Adrenal gland (tissue), 12 donors: ENCODE data around the gene SH3RF2. TPM values are rescaled to one million over a fixed set of nuclear protein-coding genes. Genes with fewer than 3 reads are reported as not detected.

ENCODE experiments used
- DNase-seq, 7 donors: peaks; one replicate each; pipeline ENCODE4 v3.0.0-alpha.2; 2019 to 2020
- H3K27ac ChIP-seq, 5 donors: fragments of 200-600 bp; sonication (generic) in 4 of 5; 1 replicate in 3 of 5; 2 replicates in 2 of 5; pipeline versions ENCODE4 v1.5.1 to v1.8.0; 2016 to 2020; ENCODE audit warnings: mild to moderate bottlenecking in 1 of 5
- H3K27me3 ChIP-seq: fragments of 200-600 bp; 2 replicates; pipeline ENCODE4 v1.8.0; 2021
- H3K36me3 ChIP-seq, 2 donors: fragments of 200-600 bp; replicated peaks in 1 of 2; 1 replicate in 1 of 2; 2 replicates in 1 of 2; pipeline versions ENCODE4 v1.5.1 to v1.8.0; 2018 to 2022
- H3K4me1 ChIP-seq, 2 donors: fragments of 200-600 bp; replicated peaks in 1 of 2; 1 replicate in 1 of 2; 2 replicates in 1 of 2; pipeline versions ENCODE4 v1.5.1 to v1.8.0; 2018 to 2021
- H3K4me3 ChIP-seq, 4 donors: fragments of 200-600 bp; sonication (generic) in 3 of 4; one replicate each; pipeline ENCODE4 v1.5.1; 2016 to 2018
- H3K9me3 ChIP-seq, 3 donors: fragments of 200-600 bp; sonication (generic) in 1 of 3; replicated peaks in 1 of 3; 1 replicate in 2 of 3; 2 replicates in 1 of 3; pipeline versions ENCODE4 v1.5.1 to v1.8.0; 2016 to 2021
- POLR2A ChIP-seq, 2 donors: fragments of 450-650 bp; IDR thresholded peaks; one replicate each; pipeline ENCODE4 v1.6.1; 2017; ENCODE audit warnings: antibody characterized with exemption in 2 of 2, mild to moderate bottlenecking in 2 of 2, moderate library complexity in 1 of 2
- WGBS, 4 donors: extraction: QIAGEN DNeasy Blood & Tissue Kit in 2 of 4; methylation state at CpG; one replicate each; pipeline versions ENCODE4 v1.1.5 to v1.1.7; 2013 to 2017; 5-methylcytosine and 5-hydroxymethylcytosine counted together
- intact Hi-C, 2 donors: fragments of 100-400 bp; cut with DNase I; formaldehyde crosslinking; loops; one replicate each; pipeline versions ENCODE4 v1.14.1 to v1.15.0; 2022 to 2023
- polyA plus RNA-seq, 3 donors: library from polyadenylated mRNA; stranded (reverse); fragments of 200-250 nt in 2 of 3; fragments of 350-450 nt in 1 of 3; fragmentation: Illumina TruSeq in 1 of 3; extraction: RNeasy Lipid Tissue Mini Kit (QIAGEN cat#74804) in 1 of 3; gene quantifications; one replicate each; pipeline ENCODE4 v1.2.3, GENCODE V29; 2013 to 2014
- total RNA-seq, 9 donors: library from RNA; depleted of rRNA in 4 of 9; stranded (reverse); fragments of >200 nt in 4 of 9; fragments of 120-200 nt in 1 of 9; fragmentation: NEBNext Ultra II Directional in 1 of 9; extraction: Animal tissue kit (Norgen Biotek cat#: 25700) in 1 of 9; gene quantifications; one replicate each; pipeline versions ENCODE4 v1.1.0 to v1.2.4, GENCODE V29; 2013 to 2023
- TF ChIP-seq, protein P1 (sequence below), 6 experiments: fragments of 450-650 bp in 4 of 6; fragments of 200-600 bp in 2 of 6; sonication (generic) in 1 of 6; IDR thresholded peaks; 1 replicate in 5 of 6; 2 replicates in 1 of 6; pipeline versions ENCODE4 v1.5.1 to v1.8.0; 2016 to 2021; ENCODE audit warnings: antibody characterized with exemption in 6 of 6, mild to moderate bottlenecking in 2 of 6, moderate library complexity in 1 of 6
- donor health status: healthy with polysubstance abuse.
- donor health status: Bipolar disorder and iron deficiency.
- donor health status: DM: yes; HTN: yes; CAD: no.
- donor health status: DM: no; HTN: no; CAD: no.
- donor health status: DM: no; HTN: no; CAD: no.
- donor health status: DM: yes; HTN: yes; CAD: no.

The SH3RF2 gene
- total and polyA plus RNA-seq, 12 donors: 0.60 to 3.8 (median 1.2) TPM

DNA sequence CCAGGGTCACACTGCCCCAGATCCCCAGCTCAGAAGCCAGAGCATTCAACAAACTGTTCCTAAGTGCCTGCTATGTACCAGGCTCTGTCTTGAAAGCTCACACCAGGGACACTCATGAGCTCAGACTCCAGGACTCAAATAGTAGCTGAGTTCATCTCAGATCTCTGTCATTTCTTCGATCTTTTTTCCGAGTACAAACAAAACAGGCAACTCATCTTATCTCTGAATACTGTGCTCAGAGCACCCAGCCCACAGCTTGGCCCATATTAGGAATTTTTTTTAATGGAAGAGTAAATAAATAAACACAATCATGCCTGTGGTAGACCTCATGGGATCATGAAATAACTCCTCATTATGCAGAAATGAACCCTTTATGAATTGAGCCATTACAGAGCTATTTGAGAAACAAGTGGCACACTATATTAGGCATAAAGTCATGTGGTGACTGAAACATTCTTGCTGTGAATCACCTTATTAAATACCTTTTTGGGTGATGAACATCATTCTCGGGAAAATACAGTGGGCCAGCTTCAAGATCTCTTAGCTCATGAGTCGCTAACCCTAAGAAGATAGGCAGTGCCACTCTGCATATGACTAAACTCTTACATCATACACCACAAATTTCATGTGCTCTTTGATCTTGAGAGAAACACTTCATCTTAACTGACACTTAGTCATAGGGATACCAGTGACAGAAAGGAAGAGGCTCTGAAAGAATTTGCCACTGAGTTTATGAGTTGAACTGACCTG is 9.9 kb downstream of the SH3RF2 start:
- Histone ChIP-seq H3K4me1 (peaks cover 0 to 5% of the 10 kb centered on the region in 2 donors), H3K27me3 (no peaks in the 10 kb centered on the region), H3K4me3 (no peak overlapping the region), H3K27ac (peak overlapping the region in 2 of 5 donors; percentile 23 to 65), H3K36me3 (no peaks in the 10 kb centered on the region), H3K9me3 (no peaks in the 10 kb centered on the region)
- TF ChIP-seq, protein P1, sequence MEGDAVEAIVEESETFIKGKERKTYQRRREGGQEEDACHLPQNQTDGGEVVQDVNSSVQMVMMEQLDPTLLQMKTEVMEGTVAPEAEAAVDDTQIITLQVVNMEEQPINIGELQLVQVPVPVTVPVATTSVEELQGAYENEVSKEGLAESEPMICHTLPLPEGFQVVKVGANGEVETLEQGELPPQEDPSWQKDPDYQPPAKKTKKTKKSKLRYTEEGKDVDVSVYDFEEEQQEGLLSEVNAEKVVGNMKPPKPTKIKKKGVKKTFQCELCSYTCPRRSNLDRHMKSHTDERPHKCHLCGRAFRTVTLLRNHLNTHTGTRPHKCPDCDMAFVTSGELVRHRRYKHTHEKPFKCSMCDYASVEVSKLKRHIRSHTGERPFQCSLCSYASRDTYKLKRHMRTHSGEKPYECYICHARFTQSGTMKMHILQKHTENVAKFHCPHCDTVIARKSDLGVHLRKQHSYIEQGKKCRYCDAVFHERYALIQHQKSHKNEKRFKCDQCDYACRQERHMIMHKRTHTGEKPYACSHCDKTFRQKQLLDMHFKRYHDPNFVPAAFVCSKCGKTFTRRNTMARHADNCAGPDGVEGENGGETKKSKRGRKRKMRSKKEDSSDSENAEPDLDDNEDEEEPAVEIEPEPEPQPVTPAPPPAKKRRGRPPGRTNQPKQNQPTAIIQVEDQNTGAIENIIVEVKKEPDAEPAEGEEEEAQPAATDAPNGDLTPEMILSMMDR (IDR thresholded peaks at IDR 0.05): no peak
- no peak for TF ChIP-seq POLR2A (IDR thresholded peaks at IDR 0.05)
- DNase-seq: peak; percentile 29 to 58 (median 44)
- 46 to 58% (median 50%) methylated on average over 4 of the region's 4 CpGs for WGBS, 4 donors
- intact Hi-C loops: no loop called here

- Histone ChIP-seq H3K27ac (no peak overlapping the region), H3K27me3 (no peaks in the 10 kb centered on the region), H3K4me1 (peaks cover 0 to 5% of the 10 kb centered on the region in 2 donors), H3K36me3 (no peaks in the 10 kb centered on the region), H3K9me3 (no peaks in the 10 kb centered on the region), H3K4me3 (no peak overlapping the region)
- intact Hi-C loops: no loop called here
- no peak for TF ChIP-seq POLR2A (IDR thresholded peaks at IDR 0.05)
- TF ChIP-seq, protein P1 (IDR thresholded peaks at IDR 0.05): no peak
- DNase-seq: no peak
These were observed 11.2 kb downstream of the SH3RF2 start for GRCh38 chr5:145947581-145947980.

DNA sequence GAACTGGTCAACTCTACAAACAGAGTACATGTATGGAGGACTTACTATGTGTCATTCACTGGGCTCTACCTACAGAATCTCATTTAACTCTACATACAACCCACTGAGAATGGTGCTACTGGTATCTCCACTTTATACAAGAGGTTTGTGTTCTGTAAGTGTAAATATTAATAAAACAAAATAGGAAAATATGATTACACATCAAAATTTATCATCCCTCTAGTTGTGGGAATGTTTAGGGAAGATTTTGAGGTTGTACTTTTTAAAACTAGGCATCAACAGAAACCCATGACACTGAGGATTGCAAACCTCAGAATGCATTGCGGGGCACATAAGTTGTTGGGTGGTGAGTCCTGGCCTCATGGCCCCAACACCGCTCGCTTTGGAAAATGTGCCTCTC is 11.7 kb downstream of the SH3RF2 start:
- H3K27ac ChIP-seq: no peak overlapping the region
- no peak overlapping the region for H3K4me3 ChIP-seq
- TF ChIP-seq, protein P1 (IDR thresholded peaks at IDR 0.05): no peak
- TF ChIP-seq POLR2A (IDR thresholded peaks at IDR 0.05): no peak
- no peaks in the 10 kb centered on the region for H3K27me3 ChIP-seq
- H3K36me3 ChIP-seq: no peaks in the 10 kb centered on the region
- no peak for DNase-seq
- no peaks in the 10 kb centered on the region for H3K9me3 ChIP-seq
- H3K4me1 ChIP-seq: peaks cover 0 to 5% of the 10 kb centered on the region in 2 donors
- 92 to 98% (median 96%) methylated on average over 3 of the region's 3 CpGs for WGBS, 4 donors
- intact Hi-C loops: no loop called here

- Histone ChIP-seq H3K9me3 (no peaks in the 10 kb centered on the region), H3K4me1 (peaks cover 0 to 5% of the 10 kb centered on the region in 2 donors), H3K27me3 (no peaks in the 10 kb centered on the region), H3K27ac (no peak overlapping the region), H3K4me3 (no peak overlapping the region), H3K36me3 (no peaks in the 10 kb centered on the region)
- no peak for DNase-seq
- 83 to 90% (median 87%) methylated on average over 6 of the region's 6 CpGs for WGBS, 4 donors
- intact Hi-C loops: no loop called here
- no peak for TF ChIP-seq POLR2A (IDR thresholded peaks at IDR 0.05)
- TF ChIP-seq, protein P1 (IDR thresholded peaks at IDR 0.05): no peak
These were observed 12.5 kb downstream of the SH3RF2 start for GRCh38 chr5:145948921-145949320.
